ENCODE data around the gene GALNT13. TPM values are rescaled to one million over a fixed set of nuclear protein-coding genes. Genes with fewer than 3 reads are reported as not detected.
A peak's percentile ranks its signal among the peaks of the same experiment; 100 is the strongest.

Gene GALNT13
- total and polyA plus RNA-seq, 2 of the 13 experiments (the other 11 are each of a cell fraction or from before 2014, with no cell fraction given), result 1.3 to 5.0 TPM

- TF ChIP-seq ZBTB10 (CRISPR knock-in tag; IDR thresholded peaks at IDR 0.05; ENCODE audit: borderline replicate concordance), result no peak
- no peak for TF ChIP-seq BRD4 (CRISPR knock-in tag; IDR thresholded peaks at IDR 0.05)
- peak; percentile 64 for TF ChIP-seq NR2F6 (IDR thresholded peaks at IDR 0.05)
- peak; percentile 57; the same call in 1 of the 2 replicates for TF ChIP-seq NR2F6 (CRISPR knock-in tag; IDR thresholded peaks at IDR 0.05)
- peak; percentile 63; the same call in 1 of the 2 replicates for TF ChIP-seq ZNF609 (CRISPR knock-in tag; IDR thresholded peaks at IDR 0.05; ENCODE audit: borderline replicate concordance)
- no peak for TF ChIP-seq ZNF772 (CRISPR knock-in tag; IDR thresholded peaks at IDR 0.05)
- peak; percentile 91; the same call in 1 of the 2 replicates for TF ChIP-seq FOXJ3 (CRISPR knock-in tag; IDR thresholded peaks at IDR 0.05; ENCODE audit: borderline replicate concordance)
- TF ChIP-seq ARID3A (IDR thresholded peaks at IDR 0.05; ENCODE audit: low read depth, low read length), result peak; percentile 87; the same call in 1 of the 2 replicates
- TF ChIP-seq RCOR2 (CRISPR knock-in tag; IDR thresholded peaks at IDR 0.05), result no peak
- 0 out of 2 replicates have a peak, but pooled peaks have one; percentile 18 for TF ChIP-seq FOXP4 (CRISPR knock-in tag; IDR thresholded peaks at IDR 0.05)
- TF ChIP-seq ZNF616 (CRISPR knock-in tag; IDR thresholded peaks at IDR 0.05; ENCODE audit: low read depth), result no peak
- peak; percentile 45; the same call in 1 of the 2 replicates for TF ChIP-seq RERE (CRISPR knock-in tag; IDR thresholded peaks at IDR 0.05; ENCODE audit: low read depth)
Measured at GRCh38 chr2:154462634-154463033, 590.9 kb downstream of the GALNT13 start (continued).
